Liver (tissue), 9 donors: Measurements from ENCODE around the gene IHH. TPM values are rescaled to one million over a fixed set of nuclear protein-coding genes. Genes with fewer than 3 reads are reported as not detected.

Experiments used
- DNase-seq: peaks from one replicate; pipeline ENCODE4 v3.0.0-alpha.2; 2017; ENCODE audit warnings: low spot score
- H3K27ac ChIP-seq, 2 donors: one replicate each; pipeline ENCODE4 v1.7.0; 2013; ENCODE audit warnings: inconsistent platforms in 2 of 2, low read length in 2 of 2, control low read depth in 1 of 2, low read depth in 1 of 2, mild to moderate bottlenecking in 1 of 2
- H3K27me3 ChIP-seq, 4 donors: one replicate each; pipeline versions ENCODE4 v1.6.1 to v1.7.0; 2013; ENCODE audit warnings: low read length in 3 of 4, inconsistent platforms in 1 of 4, mild to moderate bottlenecking in 1 of 4, moderate library complexity in 1 of 4; ENCODE audit not compliant: control insufficient read depth in 4 of 4, insufficient read depth in 4 of 4
- H3K36me3 ChIP-seq, 4 donors: one replicate each; pipeline versions ENCODE4 v1.6.1 to v1.7.0; 2013; ENCODE audit warnings: low read length in 3 of 4, mild to moderate bottlenecking in 3 of 4, low read depth in 1 of 4, moderate library complexity in 1 of 4; ENCODE audit not compliant: control insufficient read depth in 4 of 4, insufficient read depth in 3 of 4
- H3K4me1 ChIP-seq, 4 donors: one replicate each; pipeline versions ENCODE4 v1.6.1 to v1.7.0; 2013; ENCODE audit warnings: low read length in 3 of 4, mild to moderate bottlenecking in 3 of 4, moderate library complexity in 1 of 4; ENCODE audit not compliant: control insufficient read depth in 4 of 4, insufficient read depth in 4 of 4
- H3K4me3 ChIP-seq, 3 donors: one replicate each; pipeline versions ENCODE4 v1.6.1 to v1.7.0; 2013; ENCODE audit warnings: low read length in 3 of 3, control low read depth in 1 of 3, low read depth in 1 of 3, mild to moderate bottlenecking in 1 of 3
- H3K9ac ChIP-seq, 2 donors: one replicate each; pipeline ENCODE4 v1.7.0; 2013; ENCODE audit warnings: low read length in 2 of 2, mild to moderate bottlenecking in 2 of 2, moderate library complexity in 2 of 2, control low read depth in 1 of 2, low read depth in 1 of 2
- H3K9me3 ChIP-seq, 4 donors: one replicate each; pipeline versions ENCODE4 v1.6.1 to v1.7.0; 2013; ENCODE audit warnings: low read length in 3 of 4; ENCODE audit not compliant: control insufficient read depth in 4 of 4
- ATF3 ChIP-seq: IDR thresholded peaks from 2 replicates; pipeline ENCODE4 v1.6.1; 2016; ENCODE audit warnings: antibody characterized with exemption
- EGR1 ChIP-seq, 2 donors: IDR thresholded peaks; 2 replicates each; pipeline ENCODE4 v1.6.1; 2016 to 2018; ENCODE audit warnings: antibody characterized with exemption in 2 of 2, low read depth in 2 of 2
- FOXA1 ChIP-seq: IDR thresholded peaks from 2 replicates; pipeline ENCODE4 v1.6.1; 2016; ENCODE audit warnings: antibody characterized with exemption
- GABPA ChIP-seq, 2 donors: IDR thresholded peaks in 1 of 2; conservative IDR thresholded peaks in 1 of 2; 2 replicates each; pipeline ENCODE4 v1.6.1; 2016; ENCODE audit warnings: antibody characterized with exemption in 2 of 2, mild to moderate bottlenecking in 1 of 2, moderate library complexity in 1 of 2
- HNF4G ChIP-seq: IDR thresholded peaks from 2 replicates; pipeline ENCODE4 v1.6.1; 2016; ENCODE audit warnings: antibody characterized with exemption
- JUND ChIP-seq, 2 donors: IDR thresholded peaks; 2 replicates each; pipeline ENCODE4 v1.6.1; 2016; ENCODE audit warnings: antibody characterized with exemption in 2 of 2
- RAD21 ChIP-seq, 2 donors: IDR thresholded peaks; 2 replicates each; pipeline ENCODE4 v1.6.1; 2016; ENCODE audit warnings: antibody characterized with exemption in 2 of 2, mild to moderate bottlenecking in 2 of 2
- RXRA ChIP-seq, 2 donors: IDR thresholded peaks; 2 replicates each; pipeline ENCODE4 v1.6.1; 2017 to 2018; ENCODE audit warnings: antibody characterized with exemption in 2 of 2, mild to moderate bottlenecking in 1 of 2
- SP1 ChIP-seq: IDR thresholded peaks from 2 replicates; pipeline ENCODE4 v1.6.1; 2018; ENCODE audit warnings: antibody characterized with exemption, mild to moderate bottlenecking
- TAF1 ChIP-seq: conservative IDR thresholded peaks from 2 replicates; pipeline ENCODE4 v1.6.1; 2016; ENCODE audit warnings: antibody characterized with exemption, mild to moderate bottlenecking
- YY1 ChIP-seq: IDR thresholded peaks from 2 replicates; pipeline ENCODE4 v1.6.1; 2016; ENCODE audit warnings: antibody characterized with exemption, mild to moderate bottlenecking
- ZBTB33 ChIP-seq: IDR thresholded peaks from 2 replicates; pipeline ENCODE4 v1.6.1; 2016; ENCODE audit warnings: antibody characterized with exemption
- WGBS: extraction: QIAGEN DNeasy Blood & Tissue Kit; methylation state at CpG from one replicate; pipeline ENCODE4 v1.1.7; 2013; 5-methylcytosine and 5-hydroxymethylcytosine counted together
- polyA plus RNA-seq, 2 donors: library from polyadenylated mRNA; stranded (reverse) in 1 of 2; unstranded in 1 of 2; fragments of 200-250 nt in 1 of 2; fragments of >200 nt in 1 of 2; fragmentation: Nextera tagmentation in 1 of 2; extraction: Ambion mirVana in 1 of 2; gene quantifications; one replicate each; pipeline versions ENCODE4 v1.2.1 to v1.2.3, GENCODE V29; 2013 to 2015
- total RNA-seq, 2 donors: library from RNA; depleted of rRNA; stranded (reverse); fragments of >200 nt; gene quantifications; one replicate each; pipeline ENCODE4 v1.2.3, GENCODE V29; 2014
- TF ChIP-seq, protein P1 (sequence below): IDR thresholded peaks from 2 replicates; pipeline ENCODE4 v1.6.1; 2016; ENCODE audit warnings: antibody characterized with exemption, mild to moderate bottlenecking
- TF ChIP-seq, protein P2 (sequence below): IDR thresholded peaks from 2 replicates; pipeline ENCODE4 v1.6.1; 2016; ENCODE audit warnings: antibody characterized with exemption
- TF ChIP-seq, protein P3 (sequence below): fragments of 150-350 bp; IDR thresholded peaks from 2 replicates; pipeline ENCODE4 v1.5.1; 2017; ENCODE audit warnings: improper control_type of control experiment, low read depth, low read length; ENCODE audit not compliant: missing input control
- donor health status: healthy.
- donor health status: healthy.
- donor health status: healthy.
- donor health status: healthy.
- donor health status: healthy.

The IHH gene
- total and polyA plus RNA-seq, 4 donors = 0.51 to 2.4 (median 0.79) TPM

DNA sequence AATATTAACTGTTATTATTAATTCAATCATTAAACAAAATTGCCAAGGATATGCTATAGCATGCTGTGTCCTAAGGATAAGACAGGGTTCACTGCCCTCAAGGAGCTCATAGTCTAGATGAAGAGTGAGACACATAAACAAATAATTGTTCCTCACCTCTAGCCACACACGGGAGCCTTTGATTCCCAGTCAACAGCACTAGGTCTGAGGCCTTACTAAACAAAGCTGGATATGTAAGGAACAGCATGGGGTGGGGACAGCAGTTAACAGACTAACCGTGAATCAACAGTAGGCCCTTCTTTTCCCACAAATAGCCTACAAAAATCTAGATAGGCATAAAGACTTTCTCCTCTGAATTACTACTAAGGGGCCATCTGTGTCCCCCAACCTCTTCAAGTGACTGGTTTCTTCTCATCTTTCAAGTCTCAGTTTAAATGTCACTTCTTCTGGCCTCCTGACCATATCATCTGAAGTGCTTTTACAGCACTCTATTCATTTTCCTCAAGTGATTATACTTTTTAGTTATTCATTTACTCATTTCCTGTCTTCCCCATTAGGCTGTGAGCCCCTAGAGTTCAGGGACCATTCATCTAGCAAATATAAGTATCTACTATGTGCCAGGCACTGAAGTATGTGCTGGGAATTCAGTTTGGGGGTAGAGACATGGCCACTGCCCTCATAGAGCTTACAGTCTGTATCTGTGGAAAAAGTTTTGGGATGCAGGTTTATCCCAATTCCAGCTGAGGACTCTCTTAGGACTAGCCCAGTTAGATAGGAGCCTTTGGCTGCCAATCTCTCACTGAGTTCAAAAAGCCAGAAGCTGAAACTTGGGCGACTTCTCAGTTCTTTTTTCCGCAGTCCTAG lies 29.9 kb upstream of the IHH start:
- Histone ChIP-seq H3K4me1 (peaks cover 0 to 2% (median under 1%) of the 10 kb centered on the region in 4 donors), H3K36me3 (no peaks in the 10 kb centered on the region), H3K27me3 (no peaks in the 10 kb centered on the region), H3K27ac (no peak overlapping the region), H3K9ac (no peak overlapping the region), H3K4me3 (no peak overlapping the region), H3K9me3 (no peaks in the 10 kb centered on the region)
- 81% methylated on average over 4 of the region's 4 CpGs for WGBS
- TF ChIP-seq, protein P1, sequence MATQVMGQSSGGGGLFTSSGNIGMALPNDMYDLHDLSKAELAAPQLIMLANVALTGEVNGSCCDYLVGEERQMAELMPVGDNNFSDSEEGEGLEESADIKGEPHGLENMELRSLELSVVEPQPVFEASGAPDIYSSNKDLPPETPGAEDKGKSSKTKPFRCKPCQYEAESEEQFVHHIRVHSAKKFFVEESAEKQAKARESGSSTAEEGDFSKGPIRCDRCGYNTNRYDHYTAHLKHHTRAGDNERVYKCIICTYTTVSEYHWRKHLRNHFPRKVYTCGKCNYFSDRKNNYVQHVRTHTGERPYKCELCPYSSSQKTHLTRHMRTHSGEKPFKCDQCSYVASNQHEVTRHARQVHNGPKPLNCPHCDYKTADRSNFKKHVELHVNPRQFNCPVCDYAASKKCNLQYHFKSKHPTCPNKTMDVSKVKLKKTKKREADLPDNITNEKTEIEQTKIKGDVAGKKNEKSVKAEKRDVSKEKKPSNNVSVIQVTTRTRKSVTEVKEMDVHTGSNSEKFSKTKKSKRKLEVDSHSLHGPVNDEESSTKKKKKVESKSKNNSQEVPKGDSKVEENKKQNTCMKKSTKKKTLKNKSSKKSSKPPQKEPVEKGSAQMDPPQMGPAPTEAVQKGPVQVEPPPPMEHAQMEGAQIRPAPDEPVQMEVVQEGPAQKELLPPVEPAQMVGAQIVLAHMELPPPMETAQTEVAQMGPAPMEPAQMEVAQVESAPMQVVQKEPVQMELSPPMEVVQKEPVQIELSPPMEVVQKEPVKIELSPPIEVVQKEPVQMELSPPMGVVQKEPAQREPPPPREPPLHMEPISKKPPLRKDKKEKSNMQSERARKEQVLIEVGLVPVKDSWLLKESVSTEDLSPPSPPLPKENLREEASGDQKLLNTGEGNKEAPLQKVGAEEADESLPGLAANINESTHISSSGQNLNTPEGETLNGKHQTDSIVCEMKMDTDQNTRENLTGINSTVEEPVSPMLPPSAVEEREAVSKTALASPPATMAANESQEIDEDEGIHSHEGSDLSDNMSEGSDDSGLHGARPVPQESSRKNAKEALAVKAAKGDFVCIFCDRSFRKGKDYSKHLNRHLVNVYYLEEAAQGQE = no peak
- TF ChIP-seq, protein P2, sequence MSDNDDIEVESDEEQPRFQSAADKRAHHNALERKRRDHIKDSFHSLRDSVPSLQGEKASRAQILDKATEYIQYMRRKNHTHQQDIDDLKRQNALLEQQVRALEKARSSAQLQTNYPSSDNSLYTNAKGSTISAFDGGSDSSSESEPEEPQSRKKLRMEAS = no peak
- TF ChIP-seq GABPA (IDR thresholded peaks at IDR 0.05 in 1 of 2, conservative IDR thresholded peaks at IDR 0.05 in 1 of 2) = no peak
- TF ChIP-seq TAF1 = no peak
- TF ChIP-seq JUND (IDR thresholded peaks at IDR 0.05) = no peak
- no peak for TF ChIP-seq FOXA1
- TF ChIP-seq EGR1 (IDR thresholded peaks at IDR 0.05; ENCODE audit: low read depth in 2 of 2) = no peak
- TF ChIP-seq YY1 = no peak
- TF ChIP-seq RAD21 (IDR thresholded peaks at IDR 0.05) = no peak
- TF ChIP-seq SP1 = no peak
- TF ChIP-seq RXRA (IDR thresholded peaks at IDR 0.05) = no peak
- TF ChIP-seq ATF3 = no peak
- DNase-seq = no peak

GRCh38 chr2:219089330-219089729 lies 28.6 kb upstream of the IHH start:
- TF ChIP-seq ATF3 (no peak), YY1 (no peak), TAF1 (no peak), HNF4G (no peak), ZBTB33 (no peak), RAD21 (IDR thresholded peaks at IDR 0.05) (no peak), EGR1 (IDR thresholded peaks at IDR 0.05; ENCODE audit: low read depth in 2 of 2) (no peak), FOXA1 (no peak)
- TF ChIP-seq, protein P1 = no peak
- TF ChIP-seq, protein P3, sequence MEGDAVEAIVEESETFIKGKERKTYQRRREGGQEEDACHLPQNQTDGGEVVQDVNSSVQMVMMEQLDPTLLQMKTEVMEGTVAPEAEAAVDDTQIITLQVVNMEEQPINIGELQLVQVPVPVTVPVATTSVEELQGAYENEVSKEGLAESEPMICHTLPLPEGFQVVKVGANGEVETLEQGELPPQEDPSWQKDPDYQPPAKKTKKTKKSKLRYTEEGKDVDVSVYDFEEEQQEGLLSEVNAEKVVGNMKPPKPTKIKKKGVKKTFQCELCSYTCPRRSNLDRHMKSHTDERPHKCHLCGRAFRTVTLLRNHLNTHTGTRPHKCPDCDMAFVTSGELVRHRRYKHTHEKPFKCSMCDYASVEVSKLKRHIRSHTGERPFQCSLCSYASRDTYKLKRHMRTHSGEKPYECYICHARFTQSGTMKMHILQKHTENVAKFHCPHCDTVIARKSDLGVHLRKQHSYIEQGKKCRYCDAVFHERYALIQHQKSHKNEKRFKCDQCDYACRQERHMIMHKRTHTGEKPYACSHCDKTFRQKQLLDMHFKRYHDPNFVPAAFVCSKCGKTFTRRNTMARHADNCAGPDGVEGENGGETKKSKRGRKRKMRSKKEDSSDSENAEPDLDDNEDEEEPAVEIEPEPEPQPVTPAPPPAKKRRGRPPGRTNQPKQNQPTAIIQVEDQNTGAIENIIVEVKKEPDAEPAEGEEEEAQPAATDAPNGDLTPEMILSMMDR = no peak

More at GRCh38 chr2:219089330-219089729, 28.6 kb upstream of the IHH start:
- H3K27ac ChIP-seq = no peak overlapping the region
- peaks cover 0 to 4% (median 1%) of the 10 kb centered on the region in 4 donors for H3K4me1 ChIP-seq
- no peak for DNase-seq
- H3K9me3 ChIP-seq = no peaks in the 10 kb centered on the region
- H3K27me3 ChIP-seq = no peaks in the 10 kb centered on the region
- no peaks in the 10 kb centered on the region for H3K36me3 ChIP-seq
- H3K4me3 ChIP-seq = no peak overlapping the region
- 95% methylated on average over 4 of the region's 4 CpGs for WGBS
- no peak overlapping the region for H3K9ac ChIP-seq
